Epidermal melanocyte (primary cell): Measurements from ENCODE around the gene TSPYL4.

Source experiments
- DNase-seq: peaks from one replicate; pipeline ENCODE4 v3.0.0; 2011; ENCODE audit warnings: low spot score; ENCODE audit not compliant: insufficient read length

The TSPYL4 gene

DNA sequence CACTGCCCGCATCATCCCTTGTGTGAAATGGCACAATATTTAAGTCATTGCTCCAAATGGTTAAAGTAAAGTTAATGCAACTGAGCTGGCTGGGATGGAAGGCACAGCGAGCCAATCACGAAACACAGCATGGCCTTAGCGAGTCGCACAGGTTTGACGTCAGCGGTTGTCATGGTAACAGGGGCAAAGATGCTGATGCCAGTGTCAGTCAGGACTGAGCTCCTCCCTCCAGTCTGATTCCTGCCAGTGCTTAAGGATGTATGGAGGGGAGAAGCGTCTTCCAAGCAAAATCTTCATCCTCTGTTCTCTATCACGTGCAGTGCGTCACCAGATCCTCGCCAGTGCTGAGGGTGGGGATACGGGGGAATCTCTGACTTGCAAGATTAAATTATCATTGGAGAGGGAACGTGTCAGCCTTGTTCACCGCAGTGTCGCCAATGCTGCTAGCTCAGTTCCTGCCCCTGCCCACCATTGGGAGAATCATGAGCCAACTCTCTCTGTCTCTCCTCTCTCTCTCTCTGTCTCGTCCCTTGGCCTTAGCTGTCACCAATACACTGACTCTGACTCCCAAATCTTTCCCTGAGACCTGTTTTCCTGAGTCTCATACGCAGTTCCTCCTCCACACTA lies 24.5 kb downstream of the TSPYL4 start:
- DNase-seq = peak; percentile 59

GRCh38 chr6:116223355-116223754 lies 30.5 kb downstream of the TSPYL4 start:
- DNase-seq = no peak

DNA sequence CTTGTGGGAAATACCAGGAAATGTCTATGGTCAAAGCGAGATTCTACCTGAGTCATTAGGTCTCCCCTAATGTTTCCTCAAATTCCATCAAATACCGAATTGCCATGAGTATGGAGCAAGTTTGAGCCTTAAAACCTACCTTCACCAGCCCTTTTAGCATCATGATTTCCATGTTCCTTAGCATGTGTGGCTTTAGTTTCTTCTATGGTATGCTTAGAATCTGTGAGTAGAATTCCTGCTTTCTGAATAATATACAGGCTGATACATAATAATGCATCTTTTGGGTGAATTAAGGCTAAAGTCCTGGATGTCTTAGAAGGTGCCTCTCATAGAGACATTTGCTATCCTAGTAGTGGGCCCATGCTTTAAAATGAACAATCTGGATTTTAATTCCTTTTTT lies 32.0 kb downstream of the TSPYL4 start:
- no peak for DNase-seq

DNA sequence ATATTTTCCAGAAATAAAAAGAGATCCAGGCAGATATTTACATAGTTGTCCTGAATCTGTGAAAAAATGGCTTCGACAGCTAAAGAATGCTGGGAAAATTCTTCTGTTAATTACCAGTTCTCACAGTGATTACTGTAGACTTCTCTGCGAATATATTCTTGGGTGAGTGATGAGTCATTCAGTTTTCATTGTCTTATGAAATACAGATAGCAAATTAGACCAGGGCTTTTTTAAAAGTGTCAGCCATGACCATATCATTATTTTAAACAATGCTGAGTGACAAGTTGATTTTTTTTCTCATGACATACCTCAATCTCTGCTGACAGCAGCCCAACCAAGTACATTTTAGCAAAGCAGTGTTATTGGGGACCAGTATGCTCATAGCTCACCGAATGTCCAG lies 32.8 kb downstream of the TSPYL4 start:
- DNase-seq = no peak

GRCh38 chr6:116218866-116219265 lies 35.0 kb downstream of the TSPYL4 start:
- DNase-seq = no peak

DNA sequence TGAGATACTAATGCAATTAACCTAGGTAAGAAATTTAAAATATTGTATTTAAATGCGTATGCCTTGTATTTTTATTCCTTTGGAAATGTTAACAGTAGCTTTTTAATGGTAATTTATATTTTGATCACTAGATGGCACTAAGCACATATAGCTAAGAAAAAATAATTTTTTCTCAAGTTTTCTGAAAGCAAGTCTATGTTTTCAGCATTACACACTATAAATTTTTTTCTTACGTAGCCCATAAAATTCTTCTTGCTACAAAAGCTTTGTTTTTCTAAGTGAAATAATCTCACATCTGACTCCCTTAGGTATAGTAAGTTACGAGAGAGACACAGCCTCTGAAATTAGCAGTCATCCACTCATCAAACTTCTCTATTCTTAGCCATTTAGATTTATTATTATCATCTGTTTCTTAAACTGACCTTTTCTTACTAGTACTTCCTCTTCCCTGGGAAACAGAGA lies 35.7 kb downstream of the TSPYL4 start:
- no peak for DNase-seq

DNA sequence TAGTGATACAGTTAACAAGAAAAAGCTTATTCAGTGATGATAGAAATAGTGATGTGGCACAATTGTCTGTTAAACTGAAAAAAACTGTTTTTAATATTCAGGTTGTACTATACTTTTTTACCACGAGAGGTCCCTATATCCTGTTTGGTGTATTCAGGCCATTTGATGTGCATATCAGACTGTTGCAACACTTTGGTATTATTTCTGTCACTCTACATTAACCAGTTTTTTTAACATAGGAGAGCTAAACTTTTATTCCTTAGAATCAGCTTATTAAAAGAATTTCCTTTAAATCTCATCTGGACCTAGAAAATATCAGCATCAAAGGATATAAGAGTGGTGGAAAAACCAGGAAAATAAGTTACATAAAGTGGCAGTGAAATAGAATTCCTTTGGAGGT lies 36.8 kb downstream of the TSPYL4 start:
- DNase-seq = no peak

DNA sequence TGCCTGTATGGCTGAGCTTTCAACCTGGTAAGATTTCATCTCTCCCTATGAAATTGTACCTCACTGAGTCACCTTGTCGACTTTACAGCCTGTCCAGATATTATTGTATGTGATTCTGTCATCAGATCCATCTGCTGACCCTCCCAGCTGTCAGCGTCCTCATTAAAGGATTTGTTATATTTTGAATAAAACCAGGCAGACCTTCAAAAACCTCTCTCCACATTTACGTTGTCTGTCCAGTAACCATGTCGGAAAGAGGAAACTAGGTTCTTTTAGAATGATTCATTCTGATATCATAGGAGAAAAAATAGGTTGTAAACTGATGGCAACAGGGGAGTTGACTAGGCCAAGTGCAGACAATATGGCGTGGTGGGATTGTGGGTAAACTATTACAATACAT lies 38.5 kb downstream of the TSPYL4 start:
- no peak for DNase-seq

GRCh38 chr6:116214681-116215080 lies 39.2 kb downstream of the TSPYL4 start:
- DNase-seq = no peak

GRCh38 chr6:116210750-116211425 lies 43.0 kb downstream of the TSPYL4 start:
- DNase-seq = no peak

- no peak for DNase-seq
Measured at GRCh38 chr6:116210316-116210715, 43.6 kb downstream of the TSPYL4 start.

- no peak for DNase-seq
Measured at GRCh38 chr6:116208056-116208785, 45.7 kb downstream of the TSPYL4 start.

DNA sequence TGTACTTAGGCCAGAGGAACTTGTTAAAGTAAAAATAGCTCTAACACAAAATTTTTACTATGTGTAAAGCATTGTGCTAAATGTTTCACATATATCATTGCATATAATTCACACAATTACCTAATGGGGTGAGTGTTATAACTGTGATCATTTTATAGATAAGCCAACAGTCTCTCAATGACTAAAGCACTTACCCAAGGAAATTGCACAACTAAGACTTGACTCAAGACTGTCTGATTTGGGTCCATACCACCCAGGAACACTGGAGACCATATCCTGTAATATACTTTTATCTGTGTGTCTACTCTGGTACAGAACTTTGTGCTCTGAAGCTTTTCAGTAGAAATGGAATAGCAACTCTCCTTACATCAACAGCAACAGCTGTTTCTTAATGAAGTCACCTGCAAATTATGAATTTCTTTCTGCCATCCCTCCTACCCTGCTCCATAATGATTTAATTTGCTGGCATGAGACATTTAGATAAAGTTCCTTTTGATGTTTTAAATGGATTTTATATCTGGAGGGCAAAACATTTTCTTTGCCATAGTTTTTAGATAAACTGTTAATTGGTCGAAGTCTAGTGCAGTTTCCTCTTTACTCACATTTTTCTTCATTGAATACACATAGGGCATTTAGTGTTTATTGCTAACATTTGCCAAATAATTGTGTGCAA lies 47.5 kb downstream of the TSPYL4 start:
- DNase-seq = no peak

- no peak for DNase-seq
Measured at GRCh38 chr6:116205281-116205680, 48.6 kb downstream of the TSPYL4 start.

DNA sequence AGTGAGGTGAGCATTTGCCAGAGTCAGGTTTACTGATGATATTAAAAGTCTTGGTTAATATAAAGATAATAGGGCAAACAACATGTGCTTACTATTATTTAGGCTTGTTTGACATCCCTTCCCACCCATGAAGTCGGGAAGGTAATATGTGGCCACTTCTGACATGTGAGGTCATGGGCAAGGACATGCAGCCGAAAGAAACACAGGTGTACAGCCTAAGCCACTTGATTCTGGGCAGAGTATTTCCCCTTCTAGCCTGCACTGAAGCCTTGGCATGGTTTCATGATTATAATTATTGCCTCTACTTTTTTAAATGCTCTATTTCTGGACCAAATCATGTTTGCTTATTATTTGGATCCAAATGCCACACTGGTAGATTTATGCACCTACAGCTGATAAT lies 52.3 kb downstream of the TSPYL4 start:
- DNase-seq = no peak

- DNase-seq = no peak
Measured at GRCh38 chr6:116200619-116201249, 53.1 kb downstream of the TSPYL4 start.
